ENCODE results near the gene PLCB4.

DNA sequence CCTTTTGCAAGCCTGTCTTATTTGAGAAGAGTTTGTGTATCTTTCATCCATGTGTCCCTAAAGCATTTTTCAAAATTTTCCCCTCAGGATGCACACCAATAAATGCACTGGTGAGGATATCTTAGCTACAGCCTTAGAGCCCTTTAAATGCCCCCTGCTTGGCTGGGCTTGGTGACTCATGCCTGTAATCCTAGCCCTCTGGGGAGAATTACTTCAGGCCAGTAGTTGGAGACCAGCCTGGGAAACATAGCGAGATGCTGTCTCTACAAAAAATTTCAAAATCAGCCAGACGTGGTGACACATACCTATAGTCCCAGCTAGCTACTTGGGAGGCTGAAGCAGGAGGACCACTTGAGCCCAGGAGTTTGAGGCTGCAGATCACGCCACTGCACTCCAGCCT, 33.8 kb upstream of the PLCB4 start:
- TF ChIP-seq REST (IDR thresholded peaks at IDR 0.05; ENCODE audit: insufficient read depth in 1 of 2, low read depth in 2 of 2, low read length in 2 of 2): no peak
- no peak for TF ChIP-seq POLR2AphosphoS5 (IDR thresholded peaks at IDR 0.05; ENCODE audit: low read depth, low read length)
- no peak for TF ChIP-seq TAF1 (IDR thresholded peaks at IDR 0.05; ENCODE audit: borderline replicate concordance, insufficient read depth, low read length)

All from PFSK-1 (cell line).